Frontal cortex (tissue), 4 donors: ENCODE measurements around the gene FAM131B. TPM values are rescaled to one million over a fixed set of nuclear protein-coding genes. Genes with fewer than 3 reads are reported as not detected.
A peak's percentile ranks its signal among the peaks of the same experiment; 100 is the strongest.
"Not testable (repeated sequence)": the region's sequence is repeated elsewhere in the genome, so short reads cannot be mapped to it uniquely, and the experiment has no call there.

Experiments used
- DNase-seq, 2 donors: peaks; one replicate each; pipeline ENCODE4 v3.0.0; 2012; ENCODE audit warnings: low spot score in 2 of 2
- FAIRE-seq: peaks from 2 replicates; lab custom pipeline; 2012; peaks lifted over from hg19 to GRCh38; lab: Jason Lieb, UNC
- total RNA-seq: library from RNA; depleted of rRNA; stranded (reverse); fragments of >200 nt; gene quantifications from one replicate; pipeline ENCODE4 v1.2.3, GENCODE V29; 2014
- donor health status: control.
- donor health status: control.
- donor health status: control.

FAM131B gene
- total RNA-seq, result 73.8 TPM

DNA sequence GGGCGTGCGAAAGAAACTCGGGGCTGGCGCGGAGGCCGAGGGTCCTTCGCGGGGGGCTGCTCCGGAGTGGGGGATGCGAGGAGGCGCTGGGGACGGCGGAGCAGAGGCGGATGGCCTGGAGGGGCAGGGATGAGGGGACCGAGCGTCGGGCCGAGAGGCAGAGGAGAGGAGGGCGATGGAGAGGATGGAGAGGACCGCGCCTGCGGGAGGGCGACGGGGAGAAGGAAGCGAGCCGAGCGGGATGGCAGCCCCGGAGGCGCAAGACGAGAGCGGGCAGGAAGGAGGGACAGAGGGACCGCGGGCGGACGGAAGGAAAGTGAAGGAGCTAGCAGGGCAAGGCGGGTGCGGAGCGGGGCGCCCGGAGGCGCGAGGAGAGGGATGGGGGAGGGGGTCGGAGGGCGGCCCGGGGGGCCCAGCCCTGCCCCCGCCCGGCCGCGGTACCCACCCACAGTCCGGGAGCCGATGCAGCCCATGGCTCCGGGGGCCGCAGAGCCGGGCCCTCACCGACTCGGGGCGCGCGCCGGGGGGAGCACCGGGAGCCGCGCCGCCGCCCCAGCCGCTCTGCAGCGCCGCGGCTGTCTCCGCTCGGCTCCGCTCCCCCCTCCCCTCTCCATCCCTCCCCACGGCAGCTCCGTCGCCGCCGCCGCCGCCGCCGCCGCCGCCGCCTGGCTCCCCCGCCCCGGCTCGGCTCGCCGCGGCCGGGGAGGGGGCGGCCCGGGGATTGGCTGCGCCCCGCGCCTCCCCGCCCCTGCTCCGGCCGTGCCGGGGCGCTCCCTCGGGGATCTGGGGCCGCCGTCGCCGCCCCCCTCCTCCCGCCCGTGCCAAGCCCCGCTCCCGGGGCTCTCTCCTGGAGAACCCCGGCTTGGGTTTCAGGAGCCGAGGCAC is at the start of gene FAM131B:
FAM131B (minus strand) TSS at position 583 of the 885 bp plus-strand sequence; CDS start at position 473, 110 bp downstream.
- DNase-seq (peak; percentile 81 to 87), FAIRE-seq (no peak)

DNA sequence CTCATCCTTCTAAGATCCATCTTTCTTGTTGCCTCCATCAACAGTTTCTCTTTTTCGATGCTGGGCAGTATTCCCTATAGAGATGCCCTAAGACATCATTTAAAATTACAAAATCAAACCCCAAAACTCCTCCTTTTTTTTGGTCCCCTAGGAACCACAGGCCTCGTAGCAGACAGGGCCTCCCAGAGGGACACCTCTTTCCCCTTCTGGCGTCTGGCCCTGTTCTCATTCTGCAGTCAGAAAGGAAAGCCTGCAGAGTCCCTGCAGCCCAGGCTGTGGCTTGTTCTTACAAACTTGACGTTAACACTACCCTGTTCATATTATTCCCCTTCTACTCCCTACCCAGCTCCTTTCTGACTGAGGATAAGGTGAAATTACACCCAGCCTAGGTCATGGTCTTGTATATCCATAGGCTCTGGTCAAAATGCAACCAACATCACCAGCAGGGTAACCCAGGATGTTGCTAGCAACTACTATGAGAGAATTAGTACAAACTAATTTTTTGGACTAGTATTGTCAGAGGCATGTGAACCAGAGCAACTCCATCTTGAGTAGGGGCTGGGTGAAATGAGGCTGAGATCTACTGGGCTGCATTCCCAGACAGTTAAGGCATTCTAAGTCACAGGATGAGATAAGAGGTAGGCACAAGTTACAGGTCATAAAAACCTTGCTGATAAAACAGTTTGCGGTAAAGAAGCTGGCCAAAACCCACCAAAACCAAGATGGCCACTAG is 49.6 kb upstream of the FAM131B start:
- FAIRE-seq (no peak), DNase-seq (no peak)

DNA sequence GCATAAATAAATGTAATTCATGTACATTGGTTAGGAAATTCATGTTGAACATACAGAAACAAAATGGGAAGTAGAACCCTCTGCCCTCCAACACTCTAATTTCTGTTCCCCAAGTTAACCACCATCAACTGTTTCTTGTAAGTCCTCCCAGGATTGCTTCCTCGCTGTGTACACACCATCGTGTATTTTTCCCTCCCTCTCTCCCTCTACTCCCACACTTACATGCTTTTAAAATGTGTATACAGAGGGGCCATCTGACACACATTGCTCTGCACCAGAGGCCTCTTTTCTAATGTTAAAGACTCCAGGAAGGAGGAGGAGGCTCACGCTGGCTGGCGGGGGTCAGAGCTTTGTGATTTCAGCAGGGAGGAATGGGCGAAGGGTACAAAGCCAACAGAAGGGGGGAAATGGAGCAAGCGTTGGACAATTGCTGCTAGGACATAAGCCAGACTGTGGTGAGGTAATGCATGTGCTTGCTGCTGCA is 48.0 kb upstream of the FAM131B start:
- FAIRE-seq (no peak), DNase-seq (no peak)

DNA sequence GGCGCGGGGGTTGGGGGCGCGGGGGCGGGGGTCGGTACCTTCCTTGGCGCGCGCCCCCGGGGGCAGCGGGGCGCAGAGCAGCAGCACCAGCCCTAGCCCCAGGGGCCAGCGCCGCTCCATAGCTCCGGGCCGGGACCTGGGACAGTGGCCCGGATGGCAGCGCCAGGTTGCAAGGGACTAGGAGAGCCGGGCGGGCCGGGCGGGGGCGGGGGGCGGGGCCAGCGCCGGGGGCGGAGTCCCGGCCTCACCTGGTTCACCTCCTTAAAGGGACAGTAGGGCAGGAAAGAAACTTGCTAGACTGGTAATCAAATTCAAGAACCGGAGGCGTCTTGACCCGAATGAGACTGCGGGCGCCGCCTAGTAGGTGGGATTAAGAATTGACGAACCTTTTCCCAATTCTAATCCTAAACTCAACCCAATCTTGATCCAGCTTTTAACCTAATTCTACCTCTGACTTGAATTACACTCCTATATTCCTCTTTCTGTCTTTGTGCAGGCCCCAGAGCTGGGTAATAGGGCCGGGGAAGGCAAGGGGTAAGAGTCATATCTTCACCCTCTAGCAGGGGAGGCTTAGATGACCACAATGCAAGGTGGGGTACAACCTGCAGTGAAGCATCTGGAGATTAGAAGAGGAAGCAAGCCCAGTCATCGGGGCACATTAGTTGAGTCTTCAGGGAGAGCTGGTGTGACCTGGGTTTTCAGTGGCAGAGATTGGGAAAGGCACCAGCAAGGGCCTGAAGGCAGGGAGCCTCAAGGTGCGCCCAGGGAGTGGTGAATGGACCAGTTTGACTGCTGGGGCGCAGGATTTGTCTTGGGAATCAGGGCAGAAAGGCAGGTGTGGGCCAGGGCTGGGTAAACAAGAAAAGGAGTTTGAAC is 46.4 kb upstream of the FAM131B start, which contains the start of gene EPHA1:
EPHA1 (minus strand) TSS at position 171 of the 876 bp plus-strand sequence; CDS start at position 120, 51 bp downstream.
- no peak for DNase-seq
- FAIRE-seq, result no peak

DNA sequence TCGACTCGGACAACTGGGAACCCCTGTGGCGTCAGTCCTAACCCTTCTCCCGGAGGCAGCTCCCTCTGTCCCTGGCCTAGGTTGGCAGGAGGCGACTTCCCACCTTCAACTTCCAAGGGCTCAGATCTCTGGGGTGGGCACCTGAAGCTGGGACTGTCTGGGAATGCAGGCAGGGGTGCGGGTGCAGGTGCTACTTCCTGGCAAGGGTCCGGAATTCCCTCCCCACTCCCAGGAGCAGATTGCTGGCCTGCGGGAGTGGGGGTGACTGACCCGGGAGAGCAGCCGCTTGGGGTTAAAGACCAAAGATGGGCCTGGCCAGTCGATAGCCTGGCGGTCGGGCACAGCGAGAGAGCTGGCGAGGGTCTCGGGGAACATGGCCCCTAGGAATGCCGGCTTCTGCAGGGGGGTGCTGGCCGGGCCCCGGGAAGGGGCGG is 45.8 kb upstream of the FAM131B start:
- FAIRE-seq, result no peak
- no peak for DNase-seq

DNA sequence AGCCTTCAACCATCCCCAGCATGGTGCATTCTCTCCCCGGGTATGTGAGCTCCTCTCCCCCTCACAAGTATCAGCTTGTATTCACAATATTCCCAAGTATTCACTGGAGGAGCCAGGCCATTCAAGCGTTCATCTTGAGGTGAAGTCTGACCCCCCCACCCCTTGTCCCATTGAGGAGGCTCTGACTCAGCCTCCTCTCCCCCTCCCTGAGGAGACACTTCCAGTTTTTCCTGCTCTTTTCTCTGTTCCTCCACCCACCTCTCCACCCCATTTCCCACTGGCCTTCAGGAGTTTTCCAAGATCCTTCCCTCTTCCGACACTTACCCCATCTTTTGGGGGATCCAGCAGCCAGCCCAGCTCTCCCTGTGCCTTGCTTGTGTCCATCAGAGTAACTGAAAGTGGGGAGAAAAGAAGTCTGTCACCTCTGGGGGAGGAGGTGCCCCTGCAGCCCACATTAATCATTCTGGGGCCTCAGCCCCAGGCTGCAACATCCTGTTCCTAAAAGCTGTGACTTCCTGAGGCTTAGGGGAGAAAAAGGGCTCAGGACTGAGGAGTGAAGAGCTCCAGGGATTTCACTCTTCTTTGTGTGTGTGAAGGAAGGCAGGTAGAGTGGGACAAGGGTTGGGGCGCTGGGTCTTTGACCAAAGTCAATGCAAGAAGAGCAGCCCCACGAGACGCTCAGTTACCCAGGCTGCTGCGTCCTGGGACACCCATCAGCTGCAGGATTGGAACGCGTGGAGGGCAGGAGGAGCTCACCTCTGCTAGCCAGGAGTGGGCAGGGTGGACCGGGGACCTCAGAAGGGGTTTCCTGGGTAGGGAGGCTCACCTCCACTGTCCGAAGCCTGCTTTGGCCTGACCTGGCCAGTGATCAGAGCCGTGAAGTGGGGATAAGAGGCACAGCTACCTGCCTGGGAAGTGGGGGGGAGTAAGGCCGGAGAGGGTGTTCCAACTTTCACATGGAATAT is 45.1 kb upstream of the FAM131B start:
- DNase-seq (no peak), FAIRE-seq (no peak)

DNA sequence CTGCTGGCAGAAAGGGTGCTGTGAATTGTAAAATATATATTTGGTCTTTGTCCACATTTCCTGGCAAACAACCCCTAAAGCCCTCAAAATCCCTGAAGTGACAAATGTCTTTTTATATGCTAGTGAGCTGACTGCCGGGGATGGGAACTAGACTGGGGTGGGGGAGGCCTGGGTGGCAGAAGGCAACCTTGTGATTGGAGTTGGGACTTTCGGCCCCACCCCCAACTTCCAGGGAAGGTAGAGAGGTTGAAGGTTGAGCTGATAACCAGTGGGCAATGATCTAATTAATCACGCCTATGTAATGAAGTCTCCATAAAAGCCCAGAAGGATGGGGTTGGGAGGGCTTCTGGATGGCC is 43.5 kb upstream of the FAM131B start:
- no peak for FAIRE-seq
- no peak for DNase-seq

DNA sequence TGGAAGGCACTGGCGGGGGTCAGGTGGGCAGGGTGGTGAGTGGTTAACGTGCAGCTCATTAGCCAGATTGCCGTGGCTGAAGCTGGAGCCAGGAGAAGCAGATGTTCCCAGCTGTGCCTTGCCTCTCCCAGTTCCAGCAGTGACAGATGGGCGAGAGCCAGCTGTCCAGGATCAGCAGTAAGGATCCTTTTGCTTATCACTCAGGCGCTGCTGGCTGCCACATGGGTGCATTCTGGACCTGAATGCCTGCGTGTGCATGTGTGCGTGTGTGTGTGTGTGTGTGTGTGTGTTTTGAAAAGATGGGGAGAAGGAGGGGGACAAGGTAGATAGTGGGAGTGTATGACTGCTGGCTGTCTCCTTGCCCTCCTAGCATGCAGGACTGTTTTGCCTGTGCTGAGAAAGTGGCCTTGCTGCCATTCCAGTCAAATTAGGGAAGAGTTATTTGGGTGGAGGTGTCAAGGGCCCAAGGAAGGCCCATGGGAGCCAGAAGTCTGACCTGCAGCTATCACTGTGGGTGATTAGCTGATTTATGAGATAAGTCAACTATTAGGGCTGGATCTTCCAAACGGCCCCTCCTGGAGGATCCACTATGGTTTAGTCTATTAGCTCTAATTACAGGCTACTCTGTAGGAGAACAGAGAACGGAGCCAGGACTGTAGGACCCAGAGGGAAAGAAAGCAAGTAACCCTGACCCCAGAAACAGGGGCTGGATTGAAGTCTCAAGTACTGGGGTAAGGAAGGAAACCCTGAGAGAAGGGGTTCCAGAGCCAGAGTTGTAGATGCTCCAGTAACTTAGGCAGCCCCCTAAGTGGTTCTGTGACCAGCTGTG is 42.9 kb upstream of the FAM131B start:
- DNase-seq (no peak), FAIRE-seq (no peak)

DNA sequence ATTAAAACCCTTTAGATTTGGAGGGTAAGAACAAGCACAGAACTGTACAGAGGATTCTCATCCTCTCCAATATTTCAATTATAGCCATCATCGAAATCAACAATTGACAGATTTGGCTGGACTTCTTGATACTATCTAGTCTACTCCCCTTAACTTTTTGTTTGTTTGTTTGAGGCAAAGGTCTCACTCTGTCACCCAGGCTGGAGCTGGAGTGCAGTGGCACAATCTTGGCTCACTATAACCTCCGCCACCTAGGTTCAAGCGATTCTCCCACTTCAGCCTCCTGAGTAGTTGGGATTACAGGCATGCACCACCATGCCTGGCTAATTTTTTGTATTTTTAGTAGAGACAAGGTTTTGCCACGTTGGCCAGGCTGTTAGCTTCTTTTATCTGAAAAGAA is 39.7 kb upstream of the FAM131B start:
- DNase-seq, FAIRE-seq: not testable (repeated sequence)

DNA sequence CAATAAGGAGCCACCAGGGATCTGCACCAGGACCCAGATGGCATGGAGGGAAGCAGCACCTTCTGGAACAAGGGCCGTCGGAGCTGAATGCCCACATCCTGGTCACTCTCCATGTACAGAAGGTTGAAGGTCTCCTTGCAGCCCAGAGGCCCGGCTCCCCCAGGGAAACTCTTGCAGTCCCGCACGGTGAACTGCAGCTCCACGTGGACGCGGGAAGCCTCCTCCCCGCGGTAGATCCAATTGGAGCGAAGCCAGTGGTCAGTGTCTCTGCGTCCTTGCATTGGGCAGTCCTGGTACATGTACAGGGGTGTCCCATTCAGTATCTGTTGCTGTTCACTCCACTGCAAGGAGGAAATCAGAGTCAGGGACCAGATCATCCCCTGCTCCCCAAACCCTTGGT is 38.8 kb upstream of the FAM131B start:
- no peak for FAIRE-seq
- DNase-seq, result no peak

DNA sequence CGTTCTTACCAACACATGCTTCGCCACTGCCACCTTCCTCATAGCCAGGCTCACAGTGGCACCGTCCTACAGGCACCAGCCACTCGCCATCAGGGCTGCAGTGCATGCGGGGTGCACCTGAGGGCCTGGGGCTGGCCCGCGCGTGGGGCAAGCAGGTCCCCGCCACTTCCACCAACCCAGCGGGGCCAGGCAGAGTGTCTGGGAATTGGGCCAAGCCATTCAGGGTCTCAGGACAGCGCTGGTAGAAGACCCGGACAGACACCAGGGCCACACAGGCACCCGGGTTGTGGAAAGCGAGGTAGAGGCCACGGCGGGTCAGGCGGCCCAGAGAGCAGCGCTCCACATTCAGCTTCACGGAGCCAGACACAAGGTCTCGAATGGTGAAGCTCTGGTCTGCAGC is 37.1 kb upstream of the FAM131B start:
- FAIRE-seq (no peak), DNase-seq (no peak)

DNA sequence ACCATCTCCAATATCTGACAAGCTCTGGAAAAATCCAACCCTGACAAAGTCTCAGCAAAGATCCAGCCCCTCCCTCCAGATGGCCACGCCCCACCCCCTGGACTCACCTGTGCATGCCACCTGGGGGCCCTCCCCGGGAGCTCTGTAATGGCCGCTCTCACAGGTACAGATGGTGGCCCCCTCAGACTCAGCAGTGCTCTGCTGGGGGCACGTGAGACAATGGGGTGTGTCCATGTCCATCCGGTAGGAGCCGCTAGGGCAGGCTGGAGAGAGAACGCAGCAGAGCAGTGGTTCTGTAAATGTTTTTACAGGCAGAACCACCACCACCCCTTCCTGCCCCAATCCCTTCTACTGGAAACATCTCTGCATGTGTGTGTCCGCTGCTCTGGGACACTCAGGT is 36.6 kb upstream of the FAM131B start:
- DNase-seq (no peak), FAIRE-seq (no peak)

DNA sequence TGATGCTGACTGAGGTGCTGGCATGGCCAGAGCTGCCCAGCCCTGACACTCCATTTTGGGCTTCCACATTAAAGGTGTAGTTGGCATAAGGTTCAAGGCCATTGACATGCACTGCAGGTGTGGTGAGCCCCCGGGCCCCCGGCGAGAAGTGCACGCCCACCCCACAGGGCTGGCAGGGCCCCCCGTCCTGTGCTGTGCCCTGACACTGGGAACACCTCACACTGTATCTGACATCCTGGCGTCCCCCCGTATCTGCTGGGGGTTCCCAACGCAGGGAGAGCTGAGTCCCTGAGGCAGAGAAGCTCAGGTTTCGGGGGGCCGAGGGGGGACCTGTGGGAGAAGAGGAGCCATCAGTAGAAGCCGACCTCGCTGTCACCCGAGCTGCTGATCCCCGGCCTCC is 36.1 kb upstream of the FAM131B start:
- DNase-seq, result no peak
- no peak for FAIRE-seq

DNA sequence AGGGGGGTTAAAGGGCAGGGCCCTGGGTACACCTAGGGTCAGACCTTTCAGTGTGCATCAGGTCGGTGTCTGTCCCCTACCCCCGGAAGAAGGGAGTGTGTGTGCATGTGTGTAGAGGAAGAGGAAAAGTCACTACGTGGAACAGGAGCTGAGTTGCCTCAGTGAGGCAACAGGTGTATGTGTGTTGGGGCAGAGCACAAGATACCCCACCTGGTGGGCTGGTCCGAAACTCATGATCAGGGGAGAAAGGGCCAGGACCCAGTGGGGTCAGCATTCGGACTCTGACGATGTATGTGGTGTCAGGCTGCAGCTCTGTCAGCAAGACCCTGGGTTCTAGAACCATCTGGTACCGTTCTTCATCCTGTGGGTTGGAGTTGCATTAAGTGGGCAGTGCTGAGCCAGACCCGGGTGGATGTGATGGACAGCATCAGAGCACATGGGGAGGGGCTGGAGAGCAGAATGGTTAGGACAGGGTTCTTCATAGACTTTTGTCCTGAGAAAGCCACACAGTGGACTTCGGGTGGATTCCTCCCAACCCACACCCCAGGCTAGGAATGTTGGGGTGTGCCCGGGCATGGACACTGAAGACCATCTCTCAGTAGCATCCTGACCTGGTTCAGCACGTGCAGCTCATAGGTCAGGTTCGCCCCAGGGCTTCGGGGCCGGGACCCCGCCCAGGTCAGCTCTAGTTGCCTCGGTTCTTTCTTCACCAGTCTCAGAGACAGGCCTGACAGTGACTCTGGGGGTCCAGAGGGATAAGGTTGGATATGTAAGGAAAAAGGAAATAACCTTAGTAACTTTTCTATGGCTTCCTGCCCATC is 35.4 kb upstream of the FAM131B start:
- DNase-seq (no peak), FAIRE-seq (no peak)

DNA sequence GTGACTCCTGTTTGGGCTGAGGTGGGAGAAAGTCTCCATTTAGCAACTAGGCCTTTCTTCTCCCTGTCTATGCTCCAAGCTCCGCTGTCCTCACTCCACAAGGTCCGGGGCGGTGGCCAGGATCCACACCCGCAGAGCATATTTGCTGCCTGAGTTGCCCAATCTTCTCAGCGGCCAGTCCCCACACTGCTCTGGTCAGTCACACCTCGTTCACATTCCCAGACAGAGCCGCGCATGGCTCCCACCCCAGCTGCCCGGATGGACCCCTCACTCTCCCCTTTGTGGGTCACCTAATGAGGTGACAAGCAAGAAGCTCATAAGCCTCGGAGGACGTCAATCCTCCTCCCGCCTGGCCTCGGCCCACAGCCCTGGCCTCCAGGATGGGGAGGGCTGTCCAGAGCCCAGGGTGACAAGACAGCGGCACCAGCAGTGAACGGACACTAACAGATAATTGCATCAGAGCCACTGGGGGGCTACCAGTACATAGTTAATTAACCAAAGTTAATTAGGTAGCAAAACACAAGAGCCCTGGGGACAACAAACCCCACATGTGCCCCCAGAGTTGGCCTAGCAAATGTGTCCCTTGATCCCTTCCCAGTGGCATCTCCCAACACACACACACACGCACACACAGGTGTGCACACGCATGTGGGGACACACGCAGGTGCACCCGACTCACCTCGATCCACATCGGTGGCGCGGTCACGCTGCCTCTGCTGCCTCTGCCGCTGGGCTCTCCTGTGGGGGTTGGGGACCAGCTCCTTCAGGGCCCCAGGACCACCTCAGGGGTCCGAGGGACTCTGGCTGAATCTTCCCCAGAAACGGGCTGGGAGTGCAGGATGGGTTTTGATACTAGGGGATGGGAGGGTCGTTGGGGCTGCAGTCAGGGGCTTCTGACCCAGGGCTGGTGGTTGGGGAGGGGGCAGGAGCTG is 34.4 kb upstream of the FAM131B start:
- no peak for DNase-seq
- no peak for FAIRE-seq

DNA sequence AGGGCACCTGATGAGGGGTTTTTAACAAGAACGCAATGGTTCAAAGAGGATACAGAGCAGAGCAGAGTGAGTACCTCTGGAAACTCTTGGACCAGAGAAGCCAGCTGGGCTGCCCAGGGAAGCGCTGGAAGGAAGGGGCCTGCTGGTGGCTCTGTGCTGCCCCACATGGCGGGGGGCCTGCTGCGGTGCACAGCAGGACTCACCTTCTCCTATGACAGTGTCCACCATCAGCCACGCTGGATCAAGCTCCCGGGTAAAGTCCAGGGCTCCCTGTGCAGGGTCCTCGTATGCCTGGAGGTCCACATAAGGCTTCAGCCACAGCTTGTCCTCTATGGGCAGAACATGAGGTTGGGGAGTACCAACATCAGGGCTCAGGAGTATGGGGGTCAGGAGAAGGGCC is 33.7 kb upstream of the FAM131B start:
- DNase-seq, result no peak
- no peak for FAIRE-seq
